ENCODE results near the gene KLHL13.
"Not testable (repeated sequence)": the region's sequence is repeated elsewhere in the genome, so short reads cannot be mapped to it uniquely, and the experiment has no call there.

KLHL13 gene, protein sequence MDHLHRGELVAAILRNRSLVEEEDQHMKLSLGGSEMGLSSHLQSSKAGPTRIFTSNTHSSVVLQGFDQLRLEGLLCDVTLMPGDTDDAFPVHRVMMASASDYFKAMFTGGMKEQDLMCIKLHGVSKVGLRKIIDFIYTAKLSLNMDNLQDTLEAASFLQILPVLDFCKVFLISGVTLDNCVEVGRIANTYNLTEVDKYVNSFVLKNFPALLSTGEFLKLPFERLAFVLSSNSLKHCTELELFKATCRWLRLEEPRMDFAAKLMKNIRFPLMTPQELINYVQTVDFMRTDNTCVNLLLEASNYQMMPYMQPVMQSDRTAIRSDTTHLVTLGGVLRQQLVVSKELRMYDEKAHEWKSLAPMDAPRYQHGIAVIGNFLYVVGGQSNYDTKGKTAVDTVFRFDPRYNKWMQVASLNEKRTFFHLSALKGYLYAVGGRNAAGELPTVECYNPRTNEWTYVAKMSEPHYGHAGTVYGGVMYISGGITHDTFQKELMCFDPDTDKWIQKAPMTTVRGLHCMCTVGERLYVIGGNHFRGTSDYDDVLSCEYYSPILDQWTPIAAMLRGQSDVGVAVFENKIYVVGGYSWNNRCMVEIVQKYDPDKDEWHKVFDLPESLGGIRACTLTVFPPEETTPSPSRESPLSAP

GRCh38 chrX:118116713-118117550 lies at the start of gene KLHL13:
KLHL13 (minus strand) TSS chrX:118116810; CDS start chrX:118028473, 88,337 bp downstream.
- no peak for DNase-seq (ENCODE audit: low read depth)

DNA sequence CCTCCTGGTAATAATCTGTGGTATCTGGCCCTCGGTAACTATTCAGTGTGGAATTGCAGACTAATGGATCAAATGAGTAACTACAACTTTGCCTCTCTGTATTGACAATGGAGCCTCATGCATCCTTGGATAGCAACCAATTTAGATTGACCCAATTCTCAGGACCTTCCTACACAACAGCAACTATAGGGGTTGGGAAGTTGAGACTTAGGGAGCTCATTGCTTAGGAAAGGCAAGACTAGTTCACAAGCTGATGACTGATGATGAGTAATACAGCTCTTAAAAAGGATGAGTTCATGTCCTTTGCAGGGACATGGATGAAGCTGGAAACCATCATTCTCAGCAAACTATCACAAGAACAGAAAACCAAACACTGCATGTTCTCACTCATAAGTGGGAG lies 47.5 kb upstream of the KLHL13 start:
- DNase-seq (ENCODE audit: low read depth): no peak

GRCh38 chrX:118156953-118157608 lies 40.5 kb upstream of the KLHL13 start:
- no peak for DNase-seq (ENCODE audit: low read depth)

DNA sequence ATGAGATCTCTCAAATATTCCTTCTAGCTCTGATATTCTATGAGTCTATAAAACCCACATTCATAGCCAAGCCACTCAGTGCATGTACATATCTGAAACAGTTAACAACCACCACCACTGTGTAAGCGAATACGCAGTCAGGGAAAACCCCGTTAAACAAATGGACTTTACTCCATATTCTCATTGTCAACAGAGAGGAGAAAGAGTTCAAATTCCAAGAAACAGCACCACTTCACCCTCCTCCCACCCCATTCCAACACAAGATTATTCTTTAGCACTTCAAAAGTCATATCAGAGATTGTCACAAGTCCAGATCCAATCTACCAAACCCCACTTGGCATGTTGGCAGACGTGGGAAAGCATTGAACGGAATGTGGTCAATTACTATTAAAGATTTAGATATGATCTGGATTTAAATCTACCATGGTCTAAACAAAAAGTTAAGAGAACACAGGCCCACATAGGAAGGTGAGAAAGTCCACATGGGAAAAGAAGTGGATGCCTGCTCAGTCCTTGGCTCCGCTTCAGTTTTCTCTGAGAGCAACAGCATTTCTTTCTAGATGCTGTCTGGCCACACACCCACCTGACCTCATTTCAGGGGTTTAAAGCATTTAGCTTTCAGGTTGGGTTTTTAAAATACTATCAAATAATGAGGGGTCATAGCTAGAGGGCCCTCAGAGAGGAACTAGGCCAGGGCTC lies 39.8 kb upstream of the KLHL13 start:
- no peak for DNase-seq (ENCODE audit: low read depth)

DNA sequence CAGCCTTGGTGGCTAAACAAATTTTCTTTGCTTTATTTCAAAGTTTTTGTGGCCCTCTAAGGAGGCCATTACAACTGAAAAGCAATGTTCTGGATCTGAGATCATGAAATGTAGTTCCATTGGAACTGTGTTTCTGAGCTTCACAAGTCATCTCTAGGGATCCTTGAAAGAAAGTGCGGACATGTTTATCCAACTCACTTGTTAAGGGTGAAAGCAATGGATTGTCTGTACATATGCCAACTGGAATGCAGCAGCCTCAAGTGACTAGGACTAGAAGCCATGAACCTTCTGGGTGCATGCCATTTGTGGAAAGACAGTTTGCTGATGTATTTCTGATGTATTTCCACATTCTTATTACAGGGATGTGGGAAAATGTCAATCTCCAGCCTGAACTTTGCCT lies 36.7 kb upstream of the KLHL13 start:
- no peak for DNase-seq (ENCODE audit: low read depth)

DNA sequence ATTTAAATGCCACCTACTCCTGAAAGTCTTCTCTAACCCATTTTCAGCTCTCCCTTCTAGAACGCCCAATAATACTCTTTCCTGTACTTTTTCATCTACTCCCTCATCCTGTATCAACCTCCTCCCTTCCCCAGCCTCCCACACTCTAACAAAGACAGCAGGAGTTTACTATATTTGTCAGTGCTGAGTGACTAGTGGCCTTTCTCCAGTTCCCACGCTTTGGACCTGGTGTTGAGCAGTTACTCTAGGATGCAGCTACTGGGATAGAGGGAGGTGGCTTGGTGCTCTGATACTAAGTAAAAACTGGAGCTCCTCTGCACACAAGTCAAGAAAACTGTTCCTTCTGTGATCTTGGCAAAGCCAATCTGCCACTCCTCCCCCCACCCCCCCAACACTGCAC lies 36.1 kb upstream of the KLHL13 start:
- DNase-seq (ENCODE audit: low read depth): no peak

- DNase-seq (ENCODE audit: low read depth): no peak
Observed at GRCh38 chrX:118148737-118149136, 32.1 kb upstream of the KLHL13 start.

DNA sequence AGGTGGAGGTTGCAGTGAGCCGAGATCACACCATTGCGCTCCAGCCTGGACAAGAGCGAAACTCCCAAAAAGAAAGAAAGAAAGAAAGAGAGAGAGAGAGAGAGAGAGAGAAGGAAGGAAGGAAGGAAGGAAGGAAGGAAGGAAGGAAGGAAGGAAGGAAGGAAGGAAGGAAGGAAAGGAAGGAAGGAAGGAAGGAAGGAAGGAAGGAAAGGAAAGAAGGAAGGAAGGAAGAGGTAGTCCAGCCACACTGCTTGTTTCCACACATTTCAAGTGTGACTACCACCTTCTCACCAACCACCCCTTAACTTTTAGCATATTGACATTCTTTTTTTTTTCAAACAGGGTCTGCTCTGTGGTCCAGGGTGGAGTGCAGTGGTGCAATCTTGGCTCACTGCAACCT lies 31.2 kb upstream of the KLHL13 start:
- not testable (repeated sequence) for DNase-seq (ENCODE audit: low read depth)

- DNase-seq (ENCODE audit: low read depth): no peak
Observed at GRCh38 chrX:118143578-118143977, 27.0 kb upstream of the KLHL13 start.

GRCh38 chrX:118131336-118131735 lies 14.7 kb upstream of the KLHL13 start:
- DNase-seq (ENCODE audit: low read depth): no peak

- DNase-seq (ENCODE audit: low read depth): no peak
Observed at GRCh38 chrX:118129681-118130080, 13.1 kb upstream of the KLHL13 start.

- no peak for DNase-seq (ENCODE audit: low read depth)
Observed at GRCh38 chrX:118128724-118129123, 12.1 kb upstream of the KLHL13 start.

DNA sequence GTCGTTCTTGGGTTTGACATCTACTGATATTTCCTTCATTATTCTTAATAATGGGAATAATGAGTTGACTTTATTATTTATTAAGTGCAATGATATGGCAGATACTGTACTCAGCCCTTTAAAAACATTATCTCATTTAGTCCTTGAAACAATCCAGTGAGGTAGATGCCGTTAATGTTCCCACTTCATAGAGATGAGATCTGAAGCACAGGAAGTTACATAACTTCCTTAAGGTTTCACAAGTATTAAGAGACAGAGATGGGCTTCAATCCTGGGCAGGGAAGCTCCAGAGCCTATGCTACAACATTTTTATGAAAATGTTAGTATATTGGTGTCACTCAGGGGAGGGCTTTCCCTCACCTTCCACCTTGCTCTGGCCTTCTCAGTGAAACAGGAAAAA lies 9.7 kb upstream of the KLHL13 start:
- no peak for DNase-seq (ENCODE audit: low read depth)

DNA sequence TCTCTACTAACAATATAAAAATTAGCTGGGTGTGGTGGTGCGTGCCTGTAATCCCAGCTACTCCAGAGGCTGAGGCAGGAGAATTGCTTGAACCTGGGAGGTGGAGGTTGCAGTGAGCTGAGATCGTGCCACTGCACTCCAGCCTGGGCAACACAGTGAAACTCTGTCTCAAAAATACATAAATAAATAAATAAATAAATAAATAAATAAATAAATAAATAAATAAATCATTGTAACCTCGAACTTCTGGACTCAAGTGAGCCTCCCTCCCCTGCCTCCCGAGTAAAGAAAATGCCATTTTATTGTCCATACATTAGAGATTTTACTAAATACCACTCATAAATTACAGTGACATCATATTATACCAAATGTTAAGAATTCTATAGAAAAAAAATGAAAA lies 7.6 kb upstream of the KLHL13 start:
- not testable (repeated sequence) for DNase-seq (ENCODE audit: low read depth)

DNA sequence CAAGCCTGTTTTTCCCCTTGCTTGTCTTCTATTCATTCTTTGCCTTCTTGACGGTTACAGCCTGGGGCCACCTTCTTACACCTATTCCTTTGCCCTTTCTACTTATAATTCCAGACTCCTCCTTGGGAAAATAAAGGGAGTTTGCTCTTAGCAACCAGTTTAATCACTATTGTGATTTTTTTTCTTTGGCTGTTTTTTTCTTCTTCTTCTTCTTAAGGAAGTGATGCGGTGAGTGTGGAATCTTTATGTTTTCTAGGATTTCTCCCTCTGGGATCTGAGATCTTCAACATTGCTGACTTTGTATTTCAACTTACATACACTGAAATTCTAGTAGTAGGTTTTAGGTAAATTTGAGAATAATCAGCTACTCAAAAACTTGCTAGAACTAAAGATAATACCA lies 1.1 kb upstream of the KLHL13 start:
- no peak for DNase-seq (ENCODE audit: low read depth)

DNA sequence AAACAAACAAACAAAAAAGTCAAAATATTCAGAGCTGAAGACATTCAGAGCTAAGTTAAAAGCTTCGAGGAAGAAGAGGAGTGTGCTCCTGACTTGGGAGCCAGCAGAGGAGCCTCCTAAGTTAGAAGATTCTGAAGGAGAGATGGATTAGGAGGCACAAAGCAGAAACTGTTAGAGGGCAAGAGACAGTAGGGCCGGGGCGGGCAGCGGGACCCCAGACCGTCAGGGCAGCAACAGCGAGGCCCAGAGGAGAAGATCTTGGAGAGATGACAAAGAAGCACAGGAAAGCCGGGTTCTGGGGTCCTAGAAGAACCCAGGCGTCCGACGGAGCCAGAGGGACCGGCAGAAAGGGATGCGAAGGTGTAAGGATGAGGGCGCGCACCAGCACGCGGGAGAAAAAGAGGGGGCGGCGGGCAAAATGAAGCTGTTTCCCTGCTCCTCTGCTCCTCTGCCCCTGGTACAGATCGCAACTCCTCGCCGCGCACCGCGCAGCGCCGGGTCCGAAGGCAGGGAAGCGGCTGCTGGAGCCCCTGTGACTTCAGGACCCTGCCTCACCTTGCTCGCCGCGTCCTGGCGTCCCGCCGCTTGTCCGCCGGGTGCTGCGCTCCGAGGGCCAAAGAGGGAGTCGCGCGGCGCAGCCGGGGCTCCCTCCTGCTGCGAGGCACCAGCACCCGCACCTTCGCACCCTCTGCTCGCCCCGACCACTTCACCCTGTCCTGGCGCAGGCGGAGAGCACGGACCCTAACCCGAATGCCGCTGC lies 477 bp downstream of the KLHL13 start:
- DNase-seq (ENCODE audit: low read depth): peak; percentile 1

DNA sequence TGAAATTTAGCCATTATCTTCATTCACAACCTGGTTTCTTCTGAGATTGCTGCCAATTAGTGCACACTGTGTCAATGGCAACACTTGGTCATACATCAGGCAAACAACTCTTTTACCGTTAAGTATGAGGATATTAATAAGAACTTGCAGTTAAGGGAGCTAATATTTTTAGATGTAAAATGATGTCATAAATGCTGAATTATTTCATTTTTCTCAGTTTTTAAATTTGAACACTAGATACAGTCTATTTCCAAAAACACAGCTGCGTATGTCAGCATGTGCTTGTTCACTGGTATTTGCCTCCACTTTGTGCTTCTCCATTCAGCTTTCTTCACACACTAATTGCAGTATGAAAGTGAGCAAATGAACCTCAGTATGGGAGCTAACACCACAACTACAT lies 1.6 kb downstream of the KLHL13 start:
- DNase-seq (ENCODE audit: low read depth): no peak

- DNase-seq (ENCODE audit: low read depth): no peak
Observed at GRCh38 chrX:118109065-118109464, 7.5 kb downstream of the KLHL13 start.

GRCh38 chrX:118108304-118108703 lies 8.3 kb downstream of the KLHL13 start:
- no peak for DNase-seq (ENCODE audit: low read depth)

GRCh38 chrX:118100091-118100490 lies 16.5 kb downstream of the KLHL13 start:
- no peak for DNase-seq (ENCODE audit: low read depth)

- DNase-seq (ENCODE audit: low read depth): no peak
Observed at GRCh38 chrX:118088084-118088483, 28.5 kb downstream of the KLHL13 start.
